Fibroblast of lung (primary cell): ENCODE measurements around the gene CDK6. TPM values are rescaled to one million over a fixed set of nuclear protein-coding genes. Genes with fewer than 3 reads are reported as not detected.

Experiments used
- DNase-seq, 2 donors: peaks; one replicate each; pipeline versions ENCODE4 v3.0.0 to v3.0.0-alpha.2; 2010; ENCODE audit warnings: low read depth in 2 of 2
- H2AFZ ChIP-seq: 2 replicates; pipeline ENCODE4 v1.5.1; 2012; ENCODE audit warnings: low read length, control low read depth, inconsistent platforms
- H3K27ac ChIP-seq: 2 replicates; pipeline ENCODE4 v1.5.1; 2011; ENCODE audit warnings: low read length, control low read depth; ENCODE audit not compliant: insufficient read depth
- H3K27me3 ChIP-seq: 2 replicates; pipeline ENCODE4 v1.5.1; 2011; ENCODE audit warnings: mild to moderate bottlenecking, low read length; ENCODE audit not compliant: control insufficient read depth, insufficient read depth
- H3K36me3 ChIP-seq: 2 replicates; pipeline ENCODE4 v1.5.1; 2011; ENCODE audit warnings: low read length; ENCODE audit not compliant: control insufficient read depth, insufficient read depth
- H3K4me1 ChIP-seq: 2 replicates; pipeline ENCODE4 v1.5.1; 2011; ENCODE audit warnings: low read length; ENCODE audit not compliant: control insufficient read depth, insufficient read depth; ENCODE audit errors: extremely low read depth
- H3K4me2 ChIP-seq: 2 replicates; pipeline ENCODE4 v1.5.1; 2011; ENCODE audit warnings: low read length, control low read depth; ENCODE audit not compliant: insufficient read depth; ENCODE audit errors: extremely low read depth
- H3K4me3 ChIP-seq, 4 experiments: fragments of 200-600 bp in 1 of 4; sonication (generic) in 1 of 4; replicated peaks in 1 of 4; 2 replicates each; pipeline ENCODE4 v1.5.1; 2011 to 2016; ENCODE audit warnings: low read length in 4 of 4, low read depth in 3 of 4, mild to moderate bottlenecking in 3 of 4, control low read depth in 2 of 4, inconsistent platforms in 1 of 4, mixed read lengths in 1 of 4; ENCODE audit not compliant: insufficient read depth in 1 of 4; ENCODE audit errors: control extremely low read depth in 1 of 4
- H3K79me2 ChIP-seq: 2 replicates; pipeline ENCODE4 v1.5.1; 2012; ENCODE audit warnings: mild to moderate bottlenecking, low read length, inconsistent platforms; ENCODE audit not compliant: control insufficient read depth, insufficient read depth
- H3K9ac ChIP-seq: 2 replicates; pipeline ENCODE4 v1.5.1; 2011; ENCODE audit warnings: mild to moderate bottlenecking, low read length, control low read depth; ENCODE audit not compliant: insufficient read depth
- H3K9me3 ChIP-seq: 2 replicates; pipeline ENCODE4 v1.5.1; 2012; ENCODE audit warnings: low read depth, low read length; ENCODE audit not compliant: control insufficient read depth, insufficient read depth
- H4K20me1 ChIP-seq: 2 replicates; pipeline ENCODE4 v1.5.1; 2011; ENCODE audit warnings: low read length; ENCODE audit not compliant: control insufficient read depth, insufficient read depth; ENCODE audit errors: extremely low read depth
- CTCF ChIP-seq, 2 donors: IDR thresholded peaks in 1 of 2; conservative IDR thresholded peaks in 1 of 2; 1 replicate in 1 of 2; 2 replicates in 1 of 2; pipeline ENCODE4 v1.5.1; 2011 to 2012; ENCODE audit warnings: low read length in 2 of 2, control low read depth in 1 of 2, inconsistent platforms in 1 of 2, low read depth in 1 of 2, mild to moderate bottlenecking in 1 of 2
- EZH2 ChIP-seq: IDR thresholded peaks from 2 replicates; pipeline ENCODE4 v1.5.1; 2012; ENCODE audit warnings: low read length, control low read depth, mild to moderate bottlenecking; ENCODE audit errors: missing control alignments
- polyA plus RNA-seq, 2 donors: library from polyadenylated mRNA; depleted of rRNA in 1 of 2; stranded (reverse) in 1 of 2; unstranded in 1 of 2; fragments of >200 nt; gene quantifications; 2 replicates each; pipeline ENCODE4 v1.2.1, GENCODE V29; 2011 to 2012; ENCODE audit warnings: missing spikeins in 1 of 2
- total RNA-seq: library from RNA; depleted of rRNA; stranded (reverse); fragments of >200 nt; gene quantifications from 2 replicates; pipeline ENCODE4 v1.2.1, GENCODE V29; 2014

The CDK6 gene
- total and polyA plus RNA-seq, 2 donors (not counting 1 experiment from before 2014, with no cell fraction given), result 17.8 to 19.2 TPM

DNA sequence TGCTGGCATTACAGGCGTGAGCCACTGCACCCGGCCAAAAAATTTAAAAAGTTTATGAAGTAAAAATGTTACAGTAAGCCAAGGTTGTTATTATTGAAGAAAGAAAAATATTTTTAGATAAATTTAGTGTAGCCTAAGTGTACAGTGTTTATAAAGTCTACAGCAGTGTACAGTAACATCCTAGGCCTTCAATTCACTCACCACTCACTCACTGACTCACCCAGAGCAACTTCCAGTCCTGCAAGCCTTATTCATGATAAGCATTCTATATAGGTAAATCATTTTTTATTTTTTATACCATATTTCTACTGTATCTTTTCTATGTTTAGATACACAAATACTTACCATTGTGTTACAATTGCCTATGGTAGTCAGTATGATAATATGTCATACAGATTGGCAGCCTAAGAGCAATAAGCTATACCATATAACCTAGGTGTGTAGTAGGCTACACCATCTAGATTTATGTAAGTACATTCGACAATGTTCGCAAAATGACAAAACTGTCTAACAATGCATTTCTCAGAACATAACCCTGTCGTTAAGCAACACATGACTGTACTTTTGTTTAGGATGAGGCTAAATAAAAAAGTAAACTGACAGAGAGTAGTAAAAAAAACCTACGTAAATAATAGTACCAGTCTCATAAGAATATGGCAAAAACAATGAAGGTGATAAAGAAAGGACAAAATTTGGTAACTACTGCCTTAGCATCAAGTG is 168.4 kb downstream of the CDK6 start:
- no peaks in the 10 kb centered on the region for H3K27me3 ChIP-seq
- DNase-seq, result peak; percentile 23 to 57
- peak overlapping the region; percentile 43 for H3K27ac ChIP-seq
- H4K20me1 ChIP-seq, result no peaks in the 10 kb centered on the region
- H3K4me2 ChIP-seq, result no peak overlapping the region
- H3K79me2 ChIP-seq, result peaks cover 4% of the 10 kb centered on the region
- H3K36me3 ChIP-seq, result peaks cover 1% of the 10 kb centered on the region
- no peak overlapping the region for H2AFZ ChIP-seq
- no peak for TF ChIP-seq CTCF (conservative IDR thresholded peaks at IDR 0.05 in 1 of 2, IDR thresholded peaks at IDR 0.05 in 1 of 2; ENCODE audit: low read depth in 1 of 2, low read length in 2 of 2)
- no peak for TF ChIP-seq EZH2
- peaks cover 16% of the 10 kb centered on the region for H3K4me1 ChIP-seq
- H3K4me3 ChIP-seq, result no peak overlapping the region
- no peak overlapping the region for H3K9ac ChIP-seq
- H3K9me3 ChIP-seq, result no peaks in the 10 kb centered on the region

DNA sequence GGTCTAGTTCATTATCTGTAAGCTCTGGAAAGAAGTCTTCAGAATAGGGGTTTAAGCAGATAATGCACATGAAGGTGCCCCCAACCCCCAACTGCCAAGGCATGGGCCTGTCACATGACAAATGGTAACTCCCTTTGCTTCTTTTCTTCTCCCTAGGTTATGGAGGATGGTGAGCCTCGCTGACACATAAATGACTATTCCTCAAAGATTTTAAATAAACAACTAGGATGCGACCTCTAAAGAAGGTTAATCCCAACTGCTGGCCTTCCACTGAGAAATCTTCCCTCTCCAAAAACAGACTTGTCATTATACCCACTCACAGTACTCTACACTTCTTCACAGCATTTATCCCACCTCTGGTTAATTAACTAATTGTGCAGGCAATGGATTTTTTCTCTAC is 170.4 kb downstream of the CDK6 start:
- H3K79me2 ChIP-seq, result peaks cover 4% of the 10 kb centered on the region
- no peaks in the 10 kb centered on the region for H3K27me3 ChIP-seq
- H3K27ac ChIP-seq, result no peak overlapping the region
- peaks cover 16% of the 10 kb centered on the region for H3K4me1 ChIP-seq
- H3K4me3 ChIP-seq, result no peak overlapping the region
- no peaks in the 10 kb centered on the region for H3K9me3 ChIP-seq
- no peaks in the 10 kb centered on the region for H4K20me1 ChIP-seq
- no peak for DNase-seq
- no peak overlapping the region for H2AFZ ChIP-seq
- no peak for TF ChIP-seq EZH2
- TF ChIP-seq CTCF (conservative IDR thresholded peaks at IDR 0.05 in 1 of 2, IDR thresholded peaks at IDR 0.05 in 1 of 2; ENCODE audit: low read depth in 1 of 2, low read length in 2 of 2), result no peak
- no peak overlapping the region for H3K9ac ChIP-seq
- H3K4me2 ChIP-seq, result no peak overlapping the region
- peaks cover 1% of the 10 kb centered on the region for H3K36me3 ChIP-seq

DNA sequence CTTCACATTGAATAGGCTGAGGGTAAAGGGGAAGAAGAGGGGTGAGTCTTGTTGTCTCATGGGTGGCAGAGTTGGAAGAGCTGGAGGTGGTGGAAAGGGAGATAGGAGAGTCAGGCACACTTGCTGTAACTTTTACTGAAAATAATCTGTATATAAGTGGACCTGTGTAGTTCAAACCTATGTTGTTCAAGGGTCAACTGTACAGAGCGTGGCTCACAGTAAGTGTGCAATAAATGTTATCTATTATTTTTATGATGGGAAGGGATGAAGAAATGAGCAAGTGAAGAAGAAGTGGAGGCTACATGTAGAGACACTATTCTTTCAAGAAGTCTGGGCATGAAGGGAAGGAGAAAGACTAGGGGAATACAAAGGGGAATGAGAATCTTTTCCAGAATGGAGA is 174.7 kb downstream of the CDK6 start:
- TF ChIP-seq CTCF (conservative IDR thresholded peaks at IDR 0.05 in 1 of 2, IDR thresholded peaks at IDR 0.05 in 1 of 2; ENCODE audit: low read depth in 1 of 2, low read length in 2 of 2), result no peak
- no peak for TF ChIP-seq EZH2
- H3K36me3 ChIP-seq, result peaks cover 1% of the 10 kb centered on the region
- no peaks in the 10 kb centered on the region for H4K20me1 ChIP-seq
- peaks cover 5% of the 10 kb centered on the region for H3K4me1 ChIP-seq
- H3K9me3 ChIP-seq, result no peaks in the 10 kb centered on the region
- no peak for DNase-seq
- no peak overlapping the region for H3K27ac ChIP-seq
- H3K4me2 ChIP-seq, result no peak overlapping the region
- H3K27me3 ChIP-seq, result no peaks in the 10 kb centered on the region
- no peak overlapping the region for H3K9ac ChIP-seq
- H3K79me2 ChIP-seq, result peaks cover 4% of the 10 kb centered on the region
- H2AFZ ChIP-seq, result no peak overlapping the region
- H3K4me3 ChIP-seq, result no peak overlapping the region
